SK-N-SH (cell line): ENCODE results near the gene TMTC2. TPM values are rescaled to one million over a fixed set of nuclear protein-coding genes. Genes with fewer than 3 reads are reported as not detected.
A peak's percentile ranks its signal among the peaks of the same experiment; 100 is the strongest.

Experiments
- CTCF ChIA-PET: fragments of 300-600, 350-600 bp; formaldehyde crosslinking; extraction: SDS; loops from one replicate; lab custom pipeline; 2021; lab: Yijun Ruan, JAX
- POLR2A ChIA-PET: fragments of 350-600 bp; sonication (Branson Sonifier 250); formaldehyde crosslinking; extraction: SDS; loops from one replicate; lab custom pipeline; 2020; ENCODE audit warnings: antibody characterized with exemption, inconsistent platforms; lab: Yijun Ruan, JAX
- DNase-seq: peaks from one replicate; pipeline ENCODE4 v3.0.0; 2012
- H2AFZ ChIP-seq: fragments of 200-600 bp; sonication (generic); 2 replicates; pipeline ENCODE4 v1.8.1; 2016; ENCODE audit warnings: antibody characterized with exemption, mild to moderate bottlenecking, low read depth
- H3F3A ChIP-seq: fragments of 200-600 bp; sonication (generic); replicated peaks from 2 replicates; pipeline ENCODE3; 2016; ENCODE audit warnings: antibody characterized with exemption, mild to moderate bottlenecking; ENCODE audit not compliant: insufficient read depth
- H3K27ac ChIP-seq, 2 experiments: fragments of 200-500 bp in 1 of 2; fragments of 200-600 bp in 1 of 2; sonication (Bioruptor generic) in 1 of 2; sonication (generic), shearing (Covaris generic) in 1 of 2; 2 replicates each; pipeline versions ENCODE4 v1.5.1 to v1.6.1; 2014 to 2016; ENCODE audit warnings: low read depth in 2 of 2, inconsistent platforms in 1 of 2, low read length in 1 of 2, mild to moderate bottlenecking in 1 of 2, mixed read lengths in 1 of 2
- H3K27me3 ChIP-seq: fragments of 200-600 bp; sonication (generic), shearing (Covaris generic); 2 replicates; pipeline ENCODE4 v1.6.1; 2016; ENCODE audit warnings: mixed run types; ENCODE audit not compliant: insufficient read depth
- H3K36me3 ChIP-seq, 2 experiments: fragments of 200-500 bp in 1 of 2; fragments of 200-600 bp in 1 of 2; sonication (Bioruptor generic) in 1 of 2; sonication (generic) in 1 of 2; replicated peaks in 1 of 2; 2 replicates each; pipeline versions ENCODE3 to v1.5.1; 2014 to 2016; ENCODE audit warnings: low read length in 1 of 2, mild to moderate bottlenecking in 1 of 2; ENCODE audit not compliant: insufficient read depth in 2 of 2, control insufficient read depth in 1 of 2
- H3K4me1 ChIP-seq, 2 experiments: fragments of 200-500 bp in 1 of 2; fragments of 200-600 bp in 1 of 2; sonication (Bioruptor generic) in 1 of 2; sonication (generic), shearing (Covaris generic) in 1 of 2; 2 replicates each; pipeline versions ENCODE4 v1.5.1 to v1.6.1; 2014 to 2016; ENCODE audit warnings: low read depth in 1 of 2, low read length in 1 of 2, mixed run types in 1 of 2; ENCODE audit not compliant: insufficient read depth in 2 of 2, control insufficient read depth in 1 of 2
- H3K4me2 ChIP-seq: fragments of 200-600 bp; sonication (generic), shearing (Covaris generic); 2 replicates; pipeline ENCODE4 v1.6.1; 2017; ENCODE audit warnings: mixed run types
- H3K4me3 ChIP-seq, 2 experiments: fragments of 200-500 bp in 1 of 2; fragments of 200-600 bp in 1 of 2; sonication (Bioruptor generic) in 1 of 2; sonication (generic), shearing (Covaris generic) in 1 of 2; 2 replicates each; pipeline versions ENCODE4 v1.5.1 to v1.8.1; 2014 to 2016; ENCODE audit warnings: low read depth in 2 of 2, inconsistent platforms in 1 of 2, low read length in 1 of 2, mild to moderate bottlenecking in 1 of 2, mixed read lengths in 1 of 2, moderate library complexity in 1 of 2
- H3K79me2 ChIP-seq: fragments of 200-600 bp; sonication (generic); 2 replicates; pipeline ENCODE4 v1.8.1; 2017; ENCODE audit warnings: mild to moderate bottlenecking; ENCODE audit not compliant: insufficient read depth
- H3K9ac ChIP-seq: fragments of 200-600 bp; sonication (generic); 2 replicates; pipeline ENCODE4 v1.6.1; 2017; ENCODE audit warnings: mixed run types
- H3K9me2 ChIP-seq: fragments of 200-600 bp; sonication (generic); 2 replicates; pipeline ENCODE4 v1.6.1; 2017; ENCODE audit warnings: mixed run types
- H3K9me3 ChIP-seq: fragments of 200-600 bp; sonication (generic); 2 replicates; pipeline ENCODE4 v1.6.1; 2017; ENCODE audit warnings: mixed run types, mild to moderate bottlenecking, moderate library complexity
- H4K20me1 ChIP-seq: fragments of 200-600 bp; sonication (generic); 2 replicates; pipeline ENCODE4 v1.6.1; 2017; ENCODE audit warnings: mild to moderate bottlenecking, mixed run types; ENCODE audit not compliant: insufficient read depth
- CHD2 ChIP-seq: fragments of 150-350 bp; IDR thresholded peaks from 2 replicates; pipeline ENCODE4 v1.6.1; 2018; ENCODE audit warnings: low read length; ENCODE audit not compliant: partially characterized antibody
- ELF1 ChIP-seq: IDR thresholded peaks from 2 replicates; pipeline ENCODE4 v1.4.0; 2012
- EZH2phosphoT487 ChIP-seq: fragments of 200-600 bp; sonication (generic); IDR thresholded peaks from 2 replicates; pipeline ENCODE4 v1.6.1; 2017; ENCODE audit warnings: low read depth, mixed run types, mild to moderate bottlenecking, antibody characterized with exemption, moderate library complexity, borderline replicate concordance
- FOSL2 ChIP-seq: IDR thresholded peaks from 2 replicates; pipeline ENCODE4 v1.4.0; 2012; ENCODE audit warnings: low read depth, mild to moderate bottlenecking, moderate library complexity, borderline replicate concordance
- FOXJ3 ChIP-seq: sonication (generic); formaldehyde crosslinking; IDR thresholded peaks from 2 replicates; pipeline ENCODE4 v1.5.1; 2020; ENCODE audit warnings: mild to moderate bottlenecking, missing genetic modification reagents
- GATA2 ChIP-seq: sonication (generic); formaldehyde crosslinking; IDR thresholded peaks from 2 replicates; pipeline ENCODE4 v1.5.0; 2020; ENCODE audit warnings: mild to moderate bottlenecking, missing genetic modification reagents
- JUND ChIP-seq: IDR thresholded peaks from 2 replicates; pipeline ENCODE4 v1.4.0; 2012
- MEF2A ChIP-seq: IDR thresholded peaks from 2 replicates; pipeline ENCODE4 v1.4.0; 2012; ENCODE audit warnings: low read depth, borderline replicate concordance
- POLR2AphosphoS5 ChIP-seq: IDR thresholded peaks from 2 replicates; pipeline ENCODE4 v1.6.1; 2012; ENCODE audit warnings: low read depth, low read length
- RXRA ChIP-seq: IDR thresholded peaks from 2 replicates; pipeline ENCODE4 v1.4.0; 2012; ENCODE audit warnings: low read depth, mild to moderate bottlenecking, borderline replicate concordance
- SMC3 ChIP-seq: IDR thresholded peaks from 2 replicates; pipeline ENCODE4 v1.6.1; 2012; ENCODE audit warnings: low read depth, low read length, improper control_type of control experiment
- TAF1 ChIP-seq: IDR thresholded peaks from 2 replicates; pipeline ENCODE4 v1.6.1; 2012; ENCODE audit warnings: low read depth, mild to moderate bottlenecking, low read length, moderate library complexity, borderline replicate concordance
- TEAD4 ChIP-seq: IDR thresholded peaks from 2 replicates; pipeline ENCODE4 v1.4.0; 2012; ENCODE audit warnings: mild to moderate bottlenecking, borderline replicate concordance; ENCODE audit not compliant: insufficient read depth
- YY1 ChIP-seq: IDR thresholded peaks from 2 replicates; pipeline ENCODE4 v1.4.0; 2012; ENCODE audit warnings: low read depth, mild to moderate bottlenecking
- WGBS: methylation state at CpG from one replicate; pipeline ENCODE4 v1.1.6; 2017; ENCODE audit warnings: low lambda C conversion rate; 5-methylcytosine and 5-hydroxymethylcytosine counted together
- polyA plus RNA-seq, 3 experiments: library from polyadenylated mRNA; depleted of rRNA; stranded (reverse); fragments of >200 nt; gene quantifications; 2 replicates each; pipeline ENCODE4 v1.2.3, GENCODE V29; 2012
- TF ChIP-seq, protein P1 (sequence below): IDR thresholded peaks from 2 replicates; pipeline ENCODE4 v1.4.0; 2012; ENCODE audit warnings: low read depth, borderline replicate concordance
- TF ChIP-seq, protein P2 (sequence below): fragments of 200-600 bp; sonication (generic); IDR thresholded peaks from 2 replicates; pipeline ENCODE4 v1.6.1; 2017; ENCODE audit warnings: antibody characterized with exemption, mild to moderate bottlenecking, moderate library complexity
- TF ChIP-seq, protein P3 (sequence below): fragments of 150-350 bp; IDR thresholded peaks from 2 replicates; pipeline ENCODE4 v1.6.1; 2016; ENCODE audit warnings: mild to moderate bottlenecking, low read depth, low read length

Gene TMTC2
- polyA plus RNA-seq, 1 of the 3 experiments (the other 2 are of a cell fraction), result 4.1 TPM

DNA sequence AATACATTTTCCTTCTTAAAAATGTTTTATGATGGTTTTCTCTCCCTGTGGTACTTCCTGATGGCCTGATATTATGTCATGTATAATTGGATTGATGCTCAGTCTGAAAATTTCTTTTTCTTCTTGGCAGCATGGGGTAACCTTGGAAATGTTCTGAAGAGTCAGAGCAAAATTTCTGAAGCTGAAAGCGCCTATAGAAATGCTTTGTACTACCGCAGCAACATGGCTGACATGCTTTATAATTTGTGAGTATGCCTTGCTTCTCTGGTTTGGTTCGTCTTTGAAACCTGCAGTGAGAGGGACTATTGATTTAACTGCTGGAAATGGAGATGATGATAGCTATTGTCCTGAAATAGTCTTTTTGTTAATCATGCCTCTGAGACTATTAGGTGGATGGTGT lies 243.6 kb downstream of the TMTC2 start:
- no peaks in the 10 kb centered on the region for H3K9me3 ChIP-seq
- TF ChIP-seq, protein P1, sequence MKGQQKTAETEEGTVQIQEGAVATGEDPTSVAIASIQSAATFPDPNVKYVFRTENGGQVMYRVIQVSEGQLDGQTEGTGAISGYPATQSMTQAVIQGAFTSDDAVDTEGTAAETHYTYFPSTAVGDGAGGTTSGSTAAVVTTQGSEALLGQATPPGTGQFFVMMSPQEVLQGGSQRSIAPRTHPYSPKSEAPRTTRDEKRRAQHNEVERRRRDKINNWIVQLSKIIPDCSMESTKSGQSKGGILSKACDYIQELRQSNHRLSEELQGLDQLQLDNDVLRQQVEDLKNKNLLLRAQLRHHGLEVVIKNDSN, result no peak
- no peak for TF ChIP-seq TEAD4
- TF ChIP-seq ELF1, result no peak
- TF ChIP-seq RXRA, result no peak
- TF ChIP-seq, all 33 proteins: peak for 0
- Histone ChIP-seq H3K79me2 (no peaks in the 10 kb centered on the region), H3K4me3 (no peak overlapping the region), H3K27me3 (no peaks in the 10 kb centered on the region), H3K9ac (no peak overlapping the region), H3K9me2 (no peaks in the 10 kb centered on the region), H3K27ac (no peak overlapping the region), H3K36me3 (peaks cover 0 to 3% of the 10 kb centered on the region in 2 experiments), H2AFZ (no peak overlapping the region), H4K20me1 (no peaks in the 10 kb centered on the region), H3F3A (no peaks in the 10 kb centered on the region), H3K4me1 (peaks cover 2 to 4% of the 10 kb centered on the region in 2 experiments; a peak in 2 of 4 replicates), H3K4me2 (no peak overlapping the region)
- 96% methylated on average over 3 of the region's 3 CpGs for WGBS
- ChIA-PET POLR2A (no interaction called here), CTCF (interaction anchor here (0.9 kb wide), 1 partner anchor 21 kb away, joined by 4 read pairs; no protein-coding TSS in a partner anchor)
- DNase-seq, result no peak

DNA sequence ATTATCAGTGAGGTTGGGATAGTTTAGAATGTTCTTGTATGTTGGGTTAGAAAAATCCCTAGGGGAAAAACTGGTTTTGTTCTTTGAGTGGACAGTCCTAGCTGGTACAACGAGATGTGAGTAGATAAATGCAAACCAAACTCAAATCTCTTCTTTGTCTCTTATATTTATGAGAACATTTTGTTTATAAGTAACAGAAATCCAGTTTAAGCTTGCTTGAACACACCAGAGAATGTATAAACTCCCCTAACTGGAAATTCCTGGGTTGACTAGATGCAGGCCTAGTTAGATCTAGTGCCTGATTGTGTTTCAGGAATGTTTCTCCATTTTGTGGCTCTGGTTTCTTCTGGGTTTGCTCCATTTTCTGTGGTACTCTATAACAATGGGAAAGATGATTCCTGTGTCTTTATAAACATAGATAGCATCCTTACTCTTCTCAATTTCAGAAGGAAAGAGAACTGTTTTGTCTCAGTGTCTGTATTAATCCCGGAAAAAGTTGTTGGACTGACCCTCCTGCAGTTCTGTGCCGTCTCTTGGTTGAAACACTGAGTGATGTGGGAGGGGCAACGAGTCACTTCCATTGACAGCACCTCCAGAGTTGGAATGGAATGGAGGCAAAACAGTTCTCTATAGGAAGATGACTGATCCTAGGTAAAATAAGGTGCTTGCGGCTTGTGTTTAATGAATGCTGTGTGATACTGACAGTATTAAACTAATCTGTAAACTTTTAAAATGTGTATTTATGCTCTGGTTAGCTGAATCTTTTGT lies 244.8 kb downstream of the TMTC2 start:
- no peaks in the 10 kb centered on the region for H3K9me3 ChIP-seq
- no peaks in the 10 kb centered on the region for H3K79me2 ChIP-seq
- ChIA-PET CTCF (no interaction called here), POLR2A (no interaction called here)
- H3K9ac ChIP-seq, result no peak overlapping the region
- WGBS, result 66% methylated on average over 5 of the region's 5 CpGs
- H3K27ac ChIP-seq, result peak overlapping the region in 1 of 2 experiments; percentile 42; a peak in 1 of 4 replicates
- peaks cover 2 to 4% of the 10 kb centered on the region in 2 experiments; a peak in 2 of 4 replicates for H3K4me1 ChIP-seq
- no peak for DNase-seq
- H3K36me3 ChIP-seq, result peaks cover 0 to 3% of the 10 kb centered on the region in 2 experiments
- H3K27me3 ChIP-seq, result no peaks in the 10 kb centered on the region
- no peak overlapping the region for H3K4me3 ChIP-seq
- H4K20me1 ChIP-seq, result no peaks in the 10 kb centered on the region
- H3F3A ChIP-seq, result no peaks in the 10 kb centered on the region
- H3K9me2 ChIP-seq, result no peaks in the 10 kb centered on the region
- peak overlapping the region; percentile 87 for H2AFZ ChIP-seq
- TF ChIP-seq TEAD4, result no peak
- TF ChIP-seq JUND, result no peak
- peak; percentile 57; the same call in 1 of the 2 replicates for TF ChIP-seq YY1
- no peak for TF ChIP-seq MEF2A
- TF ChIP-seq RXRA, result no peak
- no peak overlapping the region for H3K4me2 ChIP-seq

DNA sequence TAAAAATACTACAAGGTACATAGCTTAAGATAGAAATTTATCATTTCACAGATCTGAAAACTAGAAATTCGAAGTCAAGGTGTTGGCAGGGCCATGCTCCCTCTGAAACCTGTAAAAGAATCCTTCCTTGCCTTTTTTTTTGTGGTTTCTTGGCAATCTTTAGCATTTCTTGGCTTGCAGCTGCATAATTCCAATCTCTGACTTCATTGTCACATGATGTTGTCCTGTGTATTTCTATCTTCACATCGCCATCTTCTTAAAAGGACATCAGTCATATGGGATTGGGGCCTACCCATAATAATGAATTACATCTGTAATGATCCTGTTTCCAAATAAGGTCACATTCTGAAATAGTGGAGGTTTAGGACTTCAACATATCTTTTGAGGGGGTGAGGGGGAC lies 250.4 kb downstream of the TMTC2 start:
- 46% methylated on average over 2 of the region's 2 CpGs for WGBS
- no peaks in the 10 kb centered on the region for H3K9me3 ChIP-seq
- no peak overlapping the region for H3K4me2 ChIP-seq
- no peak overlapping the region for H3K4me3 ChIP-seq
- peaks cover 0 to 3% of the 10 kb centered on the region in 2 experiments for H3K36me3 ChIP-seq
- no peaks in the 10 kb centered on the region for H3F3A ChIP-seq
- H3K79me2 ChIP-seq, result no peaks in the 10 kb centered on the region
- no peak overlapping the region for H3K9ac ChIP-seq
- no peak overlapping the region for H3K27ac ChIP-seq
- ChIA-PET CTCF (interaction anchor here (0.7 to 1.2 kb wide), 2 partner anchors 20 to 44 kb away, joined by 3 to 4 read pairs; no protein-coding TSS in a partner anchor), POLR2A (no interaction called here)
- no peak overlapping the region for H2AFZ ChIP-seq
- H3K27me3 ChIP-seq, result no peaks in the 10 kb centered on the region
- H3K9me2 ChIP-seq, result no peaks in the 10 kb centered on the region
- no peak for DNase-seq
- H4K20me1 ChIP-seq, result no peaks in the 10 kb centered on the region
- H3K4me1 ChIP-seq, result no peaks in the 10 kb centered on the region
- TF ChIP-seq CHD2, result no peak
- TF ChIP-seq, protein P2, sequence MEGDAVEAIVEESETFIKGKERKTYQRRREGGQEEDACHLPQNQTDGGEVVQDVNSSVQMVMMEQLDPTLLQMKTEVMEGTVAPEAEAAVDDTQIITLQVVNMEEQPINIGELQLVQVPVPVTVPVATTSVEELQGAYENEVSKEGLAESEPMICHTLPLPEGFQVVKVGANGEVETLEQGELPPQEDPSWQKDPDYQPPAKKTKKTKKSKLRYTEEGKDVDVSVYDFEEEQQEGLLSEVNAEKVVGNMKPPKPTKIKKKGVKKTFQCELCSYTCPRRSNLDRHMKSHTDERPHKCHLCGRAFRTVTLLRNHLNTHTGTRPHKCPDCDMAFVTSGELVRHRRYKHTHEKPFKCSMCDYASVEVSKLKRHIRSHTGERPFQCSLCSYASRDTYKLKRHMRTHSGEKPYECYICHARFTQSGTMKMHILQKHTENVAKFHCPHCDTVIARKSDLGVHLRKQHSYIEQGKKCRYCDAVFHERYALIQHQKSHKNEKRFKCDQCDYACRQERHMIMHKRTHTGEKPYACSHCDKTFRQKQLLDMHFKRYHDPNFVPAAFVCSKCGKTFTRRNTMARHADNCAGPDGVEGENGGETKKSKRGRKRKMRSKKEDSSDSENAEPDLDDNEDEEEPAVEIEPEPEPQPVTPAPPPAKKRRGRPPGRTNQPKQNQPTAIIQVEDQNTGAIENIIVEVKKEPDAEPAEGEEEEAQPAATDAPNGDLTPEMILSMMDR, result no peak
- TF ChIP-seq MEF2A, result no peak
- no peak for TF ChIP-seq FOSL2
- TF ChIP-seq GATA2 (CRISPR knock-in tag), result no peak
- TF ChIP-seq SMC3, result no peak
- TF ChIP-seq TAF1, result no peak
- TF ChIP-seq, protein P3, sequence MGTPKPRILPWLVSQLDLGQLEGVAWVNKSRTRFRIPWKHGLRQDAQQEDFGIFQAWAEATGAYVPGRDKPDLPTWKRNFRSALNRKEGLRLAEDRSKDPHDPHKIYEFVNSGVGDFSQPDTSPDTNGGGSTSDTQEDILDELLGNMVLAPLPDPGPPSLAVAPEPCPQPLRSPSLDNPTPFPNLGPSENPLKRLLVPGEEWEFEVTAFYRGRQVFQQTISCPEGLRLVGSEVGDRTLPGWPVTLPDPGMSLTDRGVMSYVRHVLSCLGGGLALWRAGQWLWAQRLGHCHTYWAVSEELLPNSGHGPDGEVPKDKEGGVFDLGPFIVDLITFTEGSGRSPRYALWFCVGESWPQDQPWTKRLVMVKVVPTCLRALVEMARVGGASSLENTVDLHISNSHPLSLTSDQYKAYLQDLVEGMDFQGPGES, result no peak
- TF ChIP-seq EZH2phosphoT487, result no peak
- no peak for TF ChIP-seq JUND
- TF ChIP-seq POLR2AphosphoS5, result no peak
- TF ChIP-seq FOXJ3 (CRISPR knock-in tag), result no peak
